ENCODE measurements around the gene TMEM198.

Gene TMEM198

DNA sequence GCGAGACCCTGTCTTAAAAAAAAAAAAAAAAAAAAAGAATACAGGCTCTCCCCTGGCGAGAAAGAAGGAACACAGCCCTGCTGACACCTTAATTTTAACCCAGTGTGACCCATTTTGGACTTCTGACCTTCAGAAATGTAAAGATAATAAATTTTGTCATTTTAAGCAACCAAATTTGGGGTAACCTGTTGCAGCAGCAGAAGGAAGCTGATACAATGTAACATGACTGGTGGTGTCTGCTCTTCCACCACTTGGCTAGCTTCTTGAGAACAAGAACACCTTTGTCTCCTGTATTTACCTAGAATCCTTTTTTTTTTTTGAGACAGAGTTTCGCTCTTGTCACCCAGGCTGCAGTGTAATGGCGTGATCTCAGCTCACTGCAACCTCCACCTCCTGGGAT is 47.3 kb downstream of the TMEM198 start:
- DNase-seq = no peak

DNA sequence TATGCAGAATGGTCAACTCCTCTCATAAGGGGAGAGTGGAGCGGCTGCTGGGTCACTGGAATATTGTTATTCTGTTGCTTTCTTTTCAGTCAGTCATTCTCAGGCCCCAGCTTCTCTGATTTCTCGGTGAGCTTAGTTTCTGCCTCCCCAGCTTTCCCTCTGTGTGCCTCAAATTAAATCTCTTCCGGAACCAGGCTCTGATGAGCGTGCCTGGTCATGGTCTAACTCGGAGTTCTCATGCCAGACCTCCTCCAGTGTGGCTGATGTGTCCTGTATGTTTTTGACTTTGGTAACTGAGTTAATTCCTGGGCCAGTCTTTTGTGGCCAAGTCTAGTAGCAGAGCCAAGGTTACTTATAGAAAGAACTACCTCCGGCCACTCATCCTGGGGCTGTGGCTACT is 48.9 kb downstream of the TMEM198 start:
- no peak for DNase-seq

DNA sequence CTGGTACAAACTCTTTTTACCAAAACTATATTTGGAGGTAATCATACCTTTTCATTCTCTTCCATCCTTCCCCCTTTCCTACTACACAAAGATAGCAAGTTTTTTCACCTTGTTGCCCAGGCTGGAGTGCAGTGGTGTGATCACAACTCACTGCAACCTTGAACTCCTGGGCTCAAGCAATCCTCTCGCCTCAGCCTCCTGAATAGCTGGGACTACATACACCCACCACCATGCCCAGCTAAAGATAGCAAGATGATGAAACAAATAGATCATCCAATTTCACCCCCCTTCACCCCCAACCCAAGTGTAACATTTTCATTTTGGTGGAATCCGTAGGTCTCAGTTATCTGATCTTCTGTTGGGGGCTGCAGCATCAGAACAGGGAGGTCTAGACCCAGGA is 49.3 kb downstream of the TMEM198 start:
- DNase-seq = no peak

DNA sequence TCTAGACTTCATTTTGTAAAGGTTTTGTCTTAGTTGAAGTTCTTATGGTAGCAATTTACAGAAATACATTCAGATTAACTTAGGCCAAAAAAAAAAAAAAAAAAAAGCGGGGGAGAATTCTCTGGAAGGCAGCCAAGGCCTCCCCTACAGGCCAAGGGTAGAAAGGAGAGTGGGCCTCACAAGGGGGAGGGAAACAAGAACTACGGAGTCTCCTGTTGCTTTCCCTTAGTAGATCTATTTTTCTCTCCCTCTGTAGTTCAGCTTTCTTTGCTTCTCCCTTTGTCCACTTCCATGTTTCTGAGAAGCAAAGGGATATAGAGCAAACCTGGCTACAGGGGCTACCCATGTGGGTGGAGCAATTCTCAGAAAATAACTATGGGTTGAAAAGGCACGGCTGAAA is 51.4 kb downstream of the TMEM198 start:
- DNase-seq = no peak

DNA sequence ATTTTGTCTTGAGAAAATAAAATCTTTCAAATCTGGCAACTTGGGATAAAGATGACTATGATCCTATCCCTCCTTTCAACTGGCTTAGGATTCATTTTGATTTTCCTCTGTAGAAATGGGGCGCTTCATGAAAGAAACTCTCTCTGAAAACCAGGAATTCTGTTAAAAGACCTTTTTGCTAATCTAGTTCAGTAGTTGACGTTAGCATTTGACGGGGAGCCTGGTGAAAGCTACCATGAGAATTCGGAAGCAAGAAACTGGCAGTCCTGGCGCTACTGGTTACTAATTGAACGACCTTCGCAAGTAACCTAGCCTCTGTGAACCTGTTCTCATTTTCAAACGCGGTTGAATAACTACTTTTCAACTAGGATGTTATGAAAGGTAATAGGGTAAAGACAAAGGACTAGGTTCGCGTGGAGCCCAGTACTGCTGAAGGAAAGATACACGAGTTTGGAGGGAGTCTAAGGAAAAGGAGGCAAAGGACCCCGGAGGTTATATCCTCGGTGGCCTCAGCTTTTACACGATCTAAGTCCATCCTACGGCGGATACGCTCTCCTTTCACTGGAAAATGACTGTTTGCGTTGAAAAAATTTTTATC is 53.2 kb downstream of the TMEM198 start:
- DNase-seq = no peak

DNA sequence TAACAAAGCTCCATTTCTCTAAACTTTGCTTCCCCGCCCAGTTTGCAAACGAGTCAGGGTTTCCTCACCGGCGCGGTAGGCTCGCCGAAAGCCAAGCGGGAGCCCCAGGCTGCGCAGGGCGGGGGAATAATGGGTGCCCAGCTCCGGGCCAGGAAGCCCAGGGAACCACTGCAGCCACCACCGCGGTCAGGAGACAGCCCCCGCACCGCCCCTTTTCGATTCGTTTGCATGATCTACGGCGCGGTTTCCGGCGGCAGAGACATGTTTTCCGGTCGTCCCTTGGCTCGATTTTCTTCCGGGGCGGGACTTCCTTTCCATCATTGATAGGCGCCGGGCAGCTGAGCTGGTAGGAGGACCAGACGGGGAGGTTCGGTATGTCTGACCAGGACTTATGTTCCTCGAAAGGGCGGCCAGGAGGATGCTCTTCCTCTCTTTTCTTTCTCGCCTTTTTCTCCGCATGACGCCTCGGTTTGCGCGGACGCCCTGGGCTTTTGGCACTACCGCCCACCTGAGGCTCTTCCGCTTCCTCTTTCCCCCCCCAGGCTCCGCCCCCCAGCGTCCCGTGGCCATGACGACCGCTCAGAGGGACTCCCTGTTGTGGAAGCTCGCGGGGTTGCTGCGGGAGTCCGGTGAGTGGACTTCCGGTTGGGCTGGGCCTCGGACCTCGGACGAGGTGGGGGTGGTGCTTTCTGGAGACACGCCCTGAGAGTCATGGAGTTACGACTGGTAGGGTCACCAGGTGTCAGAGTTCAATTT is 53.9 kb downstream of the TMEM198 start, which contains the start of gene STK11IP:
TSS of gene STK11IP (plus strand) at position 306 of the 756 bp plus-strand sequence. CDS start at position 569, 263 bp downstream.
- peak; percentile 85 for DNase-seq

DNA sequence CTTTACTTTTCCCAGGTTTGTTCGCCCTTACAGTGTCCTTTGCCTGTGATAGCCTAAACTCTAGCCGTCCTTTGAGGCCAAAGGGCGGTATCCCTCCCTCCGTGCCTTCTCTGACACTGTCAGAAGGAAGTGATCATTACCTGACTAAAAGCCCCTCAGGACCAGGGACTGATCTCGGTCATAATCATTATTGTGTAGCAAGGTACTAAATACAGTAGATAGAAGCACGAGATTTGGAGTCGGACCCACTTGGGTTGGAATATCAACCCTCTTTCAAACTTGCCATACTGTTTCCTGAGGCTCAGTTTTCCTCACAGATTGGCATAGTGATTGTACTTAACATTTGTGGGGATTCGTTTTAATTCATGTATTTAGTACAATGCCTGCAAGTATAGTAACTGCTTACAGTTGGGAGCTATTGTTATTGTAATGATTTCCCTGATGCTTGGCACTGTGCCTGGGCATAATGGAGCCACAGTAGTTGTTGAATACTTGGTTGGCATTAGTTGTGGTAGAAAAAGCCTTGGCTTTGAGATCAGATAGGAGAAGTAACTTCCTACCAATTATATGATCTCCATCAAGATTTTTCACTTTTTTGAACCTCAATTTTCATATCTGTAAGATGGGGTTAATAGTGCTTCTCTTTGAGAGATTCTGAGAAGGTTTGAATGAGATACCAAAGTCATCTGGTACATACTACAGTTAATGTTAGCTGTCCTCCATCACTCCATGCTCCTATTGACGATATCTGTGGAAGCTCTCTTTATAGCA is 54.7 kb downstream of the TMEM198 start:
- no peak for DNase-seq
